HG02763 (cell line): ENCODE measurements around the gene MOSPD3.
"Not testable (repeated sequence)": the region's sequence is repeated elsewhere in the genome, so short reads cannot be mapped to it uniquely, and the experiment has no call there.

Source experiments
- ATAC-seq: cut with Tn5 transposase; IDR thresholded peaks from one replicate; pipeline ENCODE4 v1.9.1; 2021; ENCODE audit warnings: mild to moderate bottlenecking, moderate library complexity; ENCODE audit not compliant: unreplicated experiment

The MOSPD3 gene

DNA sequence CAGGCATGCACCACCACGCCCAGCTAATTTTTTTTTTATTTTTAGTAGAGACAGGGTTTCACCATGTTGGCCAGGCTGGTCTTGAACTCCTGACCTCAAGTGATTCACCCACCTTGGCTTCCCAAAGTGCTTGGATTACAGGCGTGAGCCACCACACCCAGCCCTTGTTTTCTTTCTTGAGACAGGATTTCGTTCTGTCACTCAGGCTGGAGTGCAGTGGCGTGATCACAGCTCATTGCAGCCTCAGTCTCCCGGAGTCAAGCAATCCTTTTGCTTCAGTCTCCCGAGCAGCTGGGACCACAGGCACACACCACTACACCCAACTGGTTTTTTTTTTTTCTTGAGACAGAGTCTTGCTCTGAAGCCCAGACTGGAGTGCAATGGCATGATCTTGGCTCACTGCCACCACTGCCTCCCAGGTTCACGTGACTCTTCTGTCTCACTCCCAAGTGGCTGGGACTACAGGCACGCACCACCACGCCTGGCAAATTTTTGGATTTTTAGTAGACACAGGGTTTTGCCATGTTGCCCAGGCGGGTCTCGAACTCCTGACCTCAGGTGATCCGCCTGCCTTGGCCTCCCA, 49.9 kb downstream of the MOSPD3 start:
- not testable (repeated sequence) for ATAC-seq
